Neural cell (in vitro differentiated cells): ENCODE results near the gene FAIM.
"Not testable (repeated sequence)": the region's sequence is repeated elsewhere in the genome, so short reads cannot be mapped to it uniquely, and the experiment has no call there.

Experiments used
- CTCF ChIP-seq: fragments of 450-650 bp; IDR thresholded peaks from 2 replicates; pipeline ENCODE4 v1.5.1; 2014; ENCODE audit warnings: antibody characterized with exemption, mild to moderate bottlenecking, moderate library complexity; ENCODE audit not compliant: poor library complexity, severe bottlenecking
- EP300 ChIP-seq: fragments of 450-650 bp; conservative IDR thresholded peaks from 2 replicates; pipeline ENCODE4 v1.6.1; 2014; ENCODE audit warnings: antibody characterized with exemption, mild to moderate bottlenecking, moderate library complexity; ENCODE audit not compliant: poor library complexity, severe bottlenecking
- TAF1 ChIP-seq: IDR thresholded peaks from 2 replicates; pipeline ENCODE4 v1.6.1; 2012; ENCODE audit warnings: low read depth

GRCh38 chr3:138597186-138597976, 11.2 kb upstream of the FAIM start:
- not testable (repeated sequence) for TF ChIP-seq CTCF, EP300, TAF1
